HG02884 (cell line): ENCODE data around the gene PDCD2.
A peak's percentile ranks its signal among the peaks of the same experiment; 100 is the strongest.
"Not testable (repeated sequence)": the region's sequence is repeated elsewhere in the genome, so short reads cannot be mapped to it uniquely, and the experiment has no call there.

Source experiments
- ATAC-seq: cut with Tn5 transposase; IDR thresholded peaks from one replicate; pipeline ENCODE4 v1.9.1; 2021; ENCODE audit warnings: mild to moderate bottlenecking, moderate library complexity; ENCODE audit not compliant: unreplicated experiment

Gene PDCD2

GRCh38 chr6:170552765-170553533 is 31.5 kb downstream of the PDCD2 start, which contains the start of gene PSMB1:
Gene PSMB1, minus strand, starts transcription at chr6:170553307. Its CDS starts 65 bp downstream, at chr6:170553242.
- peak; percentile 44 for ATAC-seq

DNA sequence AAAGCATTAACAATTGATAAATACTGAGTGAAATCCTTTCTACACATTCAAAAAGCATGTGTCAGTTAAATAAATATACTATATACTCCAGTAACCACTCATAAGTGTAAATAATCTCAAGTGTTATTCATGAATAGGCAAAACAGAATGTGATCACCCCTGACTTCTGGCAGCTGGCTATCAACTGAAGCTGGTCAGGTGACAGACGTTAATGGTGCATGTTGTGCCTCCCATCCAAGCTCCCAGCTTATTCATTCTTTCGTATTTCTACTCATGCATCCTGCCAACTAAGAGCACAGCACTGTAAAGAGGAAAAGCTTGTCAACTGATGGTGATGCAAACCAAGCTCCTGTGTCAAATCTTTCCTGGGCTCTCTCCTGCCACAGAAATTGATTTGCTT is 39.0 kb downstream of the PDCD2 start:
- ATAC-seq = no peak

DNA sequence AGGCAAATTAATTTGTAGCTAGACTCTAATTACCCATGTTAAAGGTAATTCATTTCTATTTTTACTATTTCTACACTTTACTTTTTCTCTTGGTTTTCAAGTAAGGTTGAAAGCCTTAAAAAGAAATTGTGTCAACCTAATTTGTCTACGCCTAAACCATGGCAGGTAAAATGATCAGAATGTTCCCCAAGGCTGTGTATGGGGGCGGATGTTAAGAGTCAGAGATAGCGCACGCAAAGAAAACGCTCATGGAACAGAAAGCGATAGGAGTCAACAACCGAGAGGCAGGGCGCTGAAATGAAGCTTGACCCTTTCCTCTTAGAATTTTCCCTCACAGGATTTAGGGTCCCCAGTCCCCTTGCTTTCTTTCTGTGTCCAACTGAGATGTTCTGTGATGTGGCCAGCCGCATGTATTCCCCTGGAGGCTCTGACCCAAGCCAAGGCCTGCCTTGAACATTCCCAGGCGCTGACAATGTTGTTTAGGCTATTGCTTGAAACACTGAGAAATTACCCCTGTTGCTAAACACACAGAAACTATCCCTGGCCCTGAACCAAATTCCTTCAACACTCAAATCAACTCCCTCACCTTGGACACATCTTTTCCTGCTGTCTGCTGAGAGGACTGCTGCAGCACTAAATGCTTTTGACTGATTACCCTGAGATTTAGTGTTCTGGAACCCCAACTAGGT is 42.3 kb downstream of the PDCD2 start:
- no peak for ATAC-seq

- ATAC-seq = no peak
Measured at GRCh38 chr6:170537329-170537728, 47.1 kb downstream of the PDCD2 start.

- ATAC-seq = no peak
Measured at GRCh38 chr6:170536671-170537070, 47.8 kb downstream of the PDCD2 start.

- ATAC-seq = no peak
Measured at GRCh38 chr6:170535004-170535403, 49.4 kb downstream of the PDCD2 start.

DNA sequence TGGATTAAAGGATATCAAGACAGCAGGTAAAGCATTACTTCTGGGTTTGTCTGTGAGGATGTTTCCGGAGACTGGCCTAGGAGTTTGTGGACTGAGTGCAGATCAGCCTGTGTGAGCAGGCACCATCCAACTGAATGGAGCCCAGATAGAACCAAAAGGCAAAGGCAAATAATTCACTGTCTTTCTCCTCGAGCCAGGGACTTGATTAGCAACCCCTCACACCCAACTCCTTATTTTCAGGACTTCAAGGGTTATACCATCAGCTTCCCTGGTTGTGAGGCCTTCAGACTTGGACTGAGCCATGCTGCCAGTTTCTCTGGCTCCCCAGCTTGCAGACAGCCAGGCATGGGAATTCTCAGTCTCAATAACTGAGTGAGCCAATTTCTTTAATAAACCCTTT is 50.6 kb downstream of the PDCD2 start:
- no peak for ATAC-seq

DNA sequence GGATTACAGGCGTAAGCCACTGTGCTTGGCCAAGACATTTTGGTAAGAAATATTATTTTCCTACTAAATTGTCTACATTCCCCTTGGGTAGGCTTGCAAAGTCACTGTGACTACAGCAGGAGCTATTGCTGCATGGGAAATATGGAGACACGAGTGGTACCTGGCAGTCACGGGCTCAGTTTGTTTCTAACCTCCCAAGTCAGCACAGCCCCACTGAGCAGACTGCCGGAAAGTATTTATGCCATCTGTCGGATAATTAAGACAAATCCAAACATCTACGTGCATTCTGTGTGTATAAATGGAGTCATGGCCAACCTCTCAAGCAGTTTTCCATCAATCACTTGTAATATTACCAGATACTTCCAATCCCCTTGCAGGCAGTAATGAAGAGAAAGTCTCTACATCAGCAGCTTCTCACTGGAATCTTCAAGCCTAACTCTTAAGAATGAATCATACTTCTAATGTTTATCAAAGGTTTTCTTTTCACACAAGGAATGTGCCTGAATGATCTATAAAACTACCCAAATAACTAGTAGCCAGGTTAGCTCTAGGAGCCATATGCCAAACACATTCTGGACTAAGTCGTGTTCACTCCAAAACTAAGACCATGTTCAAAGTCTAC is 51.5 kb downstream of the PDCD2 start:
- no peak for ATAC-seq

DNA sequence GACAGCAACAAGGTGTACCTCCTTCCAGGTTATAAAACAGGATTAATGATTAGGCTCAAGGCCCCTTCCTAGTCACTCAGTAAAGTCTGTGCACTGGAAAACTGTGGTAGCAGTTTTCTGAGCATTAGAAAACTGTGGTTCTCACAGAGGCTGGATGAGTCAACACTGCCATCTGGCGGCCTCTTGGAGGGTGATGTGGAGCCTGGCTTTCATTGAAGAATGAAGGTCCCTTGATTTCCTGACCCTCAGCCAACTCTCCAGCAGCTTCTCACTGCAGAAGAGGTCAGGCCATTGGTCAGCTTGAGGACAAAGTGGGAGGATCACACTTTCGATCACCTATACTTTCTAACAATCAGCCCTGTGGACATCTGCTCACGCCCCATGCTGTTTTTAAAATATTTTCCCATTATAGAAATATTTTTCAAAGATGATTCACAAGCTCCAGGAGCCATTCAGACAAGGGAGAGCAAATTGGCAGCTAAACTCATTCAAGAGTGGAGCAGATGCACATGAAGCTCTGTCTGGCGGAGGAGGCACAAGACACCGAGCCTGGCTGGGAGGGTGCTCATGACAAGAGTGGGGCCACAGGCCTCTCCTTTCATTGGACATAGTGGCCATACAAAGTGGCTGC is 54.5 kb downstream of the PDCD2 start:
- peak; percentile 61 for ATAC-seq

GRCh38 chr6:170527995-170528394 is 56.4 kb downstream of the PDCD2 start:
- not testable (repeated sequence) for ATAC-seq

- ATAC-seq = no peak
Measured at GRCh38 chr6:170525795-170526194, 58.6 kb downstream of the PDCD2 start.
